Non-pigmented ciliary epithelial cell (primary cell): ENCODE data around the gene ZNF354C.

ENCODE experiments used
- DNase-seq: peaks from one replicate; pipeline ENCODE4 v3.0.0-alpha.2; 2010; ENCODE audit warnings: low read depth

ZNF354C gene

GRCh38 chr5:179127136-179128040 lies 67.2 kb downstream of the ZNF354C start:
- no peak for DNase-seq

- DNase-seq, result no peak
Observed at GRCh38 chr5:179128041-179128365, 67.8 kb downstream of the ZNF354C start.

GRCh38 chr5:179128976-179129375 lies 68.8 kb downstream of the ZNF354C start:
- no peak for DNase-seq

GRCh38 chr5:179129607-179130071 lies 69.5 kb downstream of the ZNF354C start:
- DNase-seq, result no peak

- DNase-seq, result no peak
Observed at GRCh38 chr5:179130101-179130681, 70.0 kb downstream of the ZNF354C start.

GRCh38 chr5:179131321-179131835 lies 71.2 kb downstream of the ZNF354C start:
- DNase-seq, result no peak

- no peak for DNase-seq
Observed at GRCh38 chr5:179131886-179132585, 71.9 kb downstream of the ZNF354C start.

- DNase-seq, result no peak
Observed at GRCh38 chr5:179132586-179133355, 72.6 kb downstream of the ZNF354C start.
